Central memory CD4-positive, alpha-beta T cell (primary cell): Measurements from ENCODE around the gene PGLYRP4.

ENCODE experiments used
- DNase-seq: peaks from one replicate; pipeline ENCODE4 v3.0.0; 2022

Gene PGLYRP4

GRCh38 chr1:153374071-153374470 lies 25.4 kb upstream of the PGLYRP4 start:
- DNase-seq = no peak

GRCh38 chr1:153372571-153372970 lies 23.9 kb upstream of the PGLYRP4 start:
- no peak for DNase-seq

- no peak for DNase-seq
Observed at GRCh38 chr1:153371231-153371630, 22.6 kb upstream of the PGLYRP4 start.

- DNase-seq = no peak
Observed at GRCh38 chr1:153370146-153370545, 21.5 kb upstream of the PGLYRP4 start.

GRCh38 chr1:153368495-153368894 lies 19.9 kb upstream of the PGLYRP4 start:
- no peak for DNase-seq

- no peak for DNase-seq
Observed at GRCh38 chr1:153367090-153367489, 18.4 kb upstream of the PGLYRP4 start.

- DNase-seq = no peak
Observed at GRCh38 chr1:153366261-153366660, 17.6 kb upstream of the PGLYRP4 start.

GRCh38 chr1:153365696-153366095 lies 17.1 kb upstream of the PGLYRP4 start:
- DNase-seq = no peak

GRCh38 chr1:153364766-153365666 lies 16.4 kb upstream of the PGLYRP4 start:
- DNase-seq = no peak

GRCh38 chr1:153364156-153364555 lies 15.5 kb upstream of the PGLYRP4 start:
- no peak for DNase-seq

GRCh38 chr1:153363641-153364040 lies 15.0 kb upstream of the PGLYRP4 start:
- no peak for DNase-seq

- DNase-seq = no peak
Observed at GRCh38 chr1:153362187-153362775, 13.6 kb upstream of the PGLYRP4 start.

- DNase-seq = no peak
Observed at GRCh38 chr1:153361480-153362109, 13.0 kb upstream of the PGLYRP4 start.

- DNase-seq = no peak
Observed at GRCh38 chr1:153360592-153361479, 12.2 kb upstream of the PGLYRP4 start.

- DNase-seq = no peak
Observed at GRCh38 chr1:153360190-153360589, 11.5 kb upstream of the PGLYRP4 start.

GRCh38 chr1:153359241-153359640 lies 10.6 kb upstream of the PGLYRP4 start:
- DNase-seq = no peak

GRCh38 chr1:153358691-153358975 lies 10.0 kb upstream of the PGLYRP4 start:
- DNase-seq = no peak

- DNase-seq = no peak
Observed at GRCh38 chr1:153357853-153358690, 9.4 kb upstream of the PGLYRP4 start, which contains the start of gene S100A9. Gene S100A9 (plus strand): TSS chr1:153357854. CDS start chr1:153358284, 430 bp downstream.

GRCh38 chr1:153357076-153357852 lies 8.6 kb upstream of the PGLYRP4 start:
- no peak for DNase-seq

GRCh38 chr1:153356392-153357075 lies 7.9 kb upstream of the PGLYRP4 start:
- DNase-seq = no peak
